AG09309 (cell line): ENCODE results near the gene EXD3.

ENCODE experiments used
- DNase-seq: peaks from one replicate; pipeline ENCODE4 v3.0.0-alpha.2; 2010; ENCODE audit warnings: low read depth
- H3K4me3 ChIP-seq: 2 replicates; pipeline ENCODE4 v1.5.1; 2011; ENCODE audit warnings: mild to moderate bottlenecking, low read depth, low read length, moderate library complexity; ENCODE audit not compliant: control insufficient read depth
- TF ChIP-seq, protein P1 (sequence below): IDR thresholded peaks from 2 replicates; pipeline ENCODE4 v1.5.1; 2011; ENCODE audit warnings: mild to moderate bottlenecking, low read depth, low read length, inconsistent platforms; ENCODE audit not compliant: insufficient read depth, control insufficient read depth; ENCODE audit errors: missing control alignments

EXD3 gene

DNA sequence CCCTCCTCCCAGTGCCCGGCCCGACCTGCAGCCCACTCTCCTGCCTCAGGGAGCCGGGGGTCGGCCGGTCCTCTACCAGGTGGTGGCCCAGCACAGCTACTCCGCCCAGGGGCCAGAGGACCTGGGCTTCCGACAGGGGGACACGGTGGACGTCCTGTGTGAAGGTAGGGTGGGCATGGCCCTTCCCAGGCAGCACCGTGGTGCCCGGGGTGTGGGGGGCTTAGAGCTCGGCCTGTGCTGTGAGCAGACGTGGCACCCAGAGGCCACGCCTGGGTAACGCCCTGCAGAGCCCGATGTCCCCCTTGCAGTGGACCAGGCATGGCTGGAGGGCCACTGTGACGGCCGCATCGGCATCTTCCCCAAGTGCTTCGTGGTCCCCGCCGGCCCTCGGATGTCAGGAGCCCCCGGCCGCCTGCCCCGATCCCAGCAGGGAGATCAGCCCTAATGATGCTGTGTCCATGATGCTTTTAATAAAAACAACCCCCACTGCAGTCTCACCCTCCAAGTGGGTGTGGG lies 11.0 kb upstream of the EXD3 start:
- TF ChIP-seq, protein P1, sequence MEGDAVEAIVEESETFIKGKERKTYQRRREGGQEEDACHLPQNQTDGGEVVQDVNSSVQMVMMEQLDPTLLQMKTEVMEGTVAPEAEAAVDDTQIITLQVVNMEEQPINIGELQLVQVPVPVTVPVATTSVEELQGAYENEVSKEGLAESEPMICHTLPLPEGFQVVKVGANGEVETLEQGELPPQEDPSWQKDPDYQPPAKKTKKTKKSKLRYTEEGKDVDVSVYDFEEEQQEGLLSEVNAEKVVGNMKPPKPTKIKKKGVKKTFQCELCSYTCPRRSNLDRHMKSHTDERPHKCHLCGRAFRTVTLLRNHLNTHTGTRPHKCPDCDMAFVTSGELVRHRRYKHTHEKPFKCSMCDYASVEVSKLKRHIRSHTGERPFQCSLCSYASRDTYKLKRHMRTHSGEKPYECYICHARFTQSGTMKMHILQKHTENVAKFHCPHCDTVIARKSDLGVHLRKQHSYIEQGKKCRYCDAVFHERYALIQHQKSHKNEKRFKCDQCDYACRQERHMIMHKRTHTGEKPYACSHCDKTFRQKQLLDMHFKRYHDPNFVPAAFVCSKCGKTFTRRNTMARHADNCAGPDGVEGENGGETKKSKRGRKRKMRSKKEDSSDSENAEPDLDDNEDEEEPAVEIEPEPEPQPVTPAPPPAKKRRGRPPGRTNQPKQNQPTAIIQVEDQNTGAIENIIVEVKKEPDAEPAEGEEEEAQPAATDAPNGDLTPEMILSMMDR: no peak
- no peak for DNase-seq
- no peak overlapping the region for H3K4me3 ChIP-seq

DNA sequence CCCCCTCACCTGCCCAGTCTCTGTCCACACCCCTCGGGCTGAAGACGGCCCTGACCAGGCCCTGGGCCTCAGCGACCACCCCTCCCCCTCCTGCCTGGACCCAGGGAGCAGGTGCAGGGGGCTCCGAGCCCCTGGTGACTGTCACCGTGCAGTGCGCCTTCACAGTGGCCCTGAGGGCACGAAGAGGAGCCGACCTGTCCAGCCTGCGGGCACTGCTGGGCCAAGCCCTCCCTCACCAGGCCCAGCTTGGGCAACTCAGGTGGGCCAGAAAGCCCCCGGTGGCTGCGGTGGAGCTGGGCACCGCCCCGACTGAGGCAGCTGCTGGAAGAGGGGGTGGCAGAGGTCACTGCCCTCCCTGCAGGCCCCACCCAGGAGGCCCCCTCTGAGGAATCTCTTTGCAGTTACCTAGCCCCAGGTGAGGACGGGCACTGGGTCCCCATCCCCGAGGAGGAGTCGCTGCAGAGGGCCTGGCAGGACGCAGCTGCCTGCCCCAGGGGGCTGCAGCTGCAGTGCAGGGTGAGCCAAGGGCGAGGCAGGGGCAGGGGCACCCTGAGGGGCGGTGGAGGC lies 10.5 kb upstream of the EXD3 start:
- no peak for DNase-seq
- no peak overlapping the region for H3K4me3 ChIP-seq
- TF ChIP-seq, protein P1: no peak

DNA sequence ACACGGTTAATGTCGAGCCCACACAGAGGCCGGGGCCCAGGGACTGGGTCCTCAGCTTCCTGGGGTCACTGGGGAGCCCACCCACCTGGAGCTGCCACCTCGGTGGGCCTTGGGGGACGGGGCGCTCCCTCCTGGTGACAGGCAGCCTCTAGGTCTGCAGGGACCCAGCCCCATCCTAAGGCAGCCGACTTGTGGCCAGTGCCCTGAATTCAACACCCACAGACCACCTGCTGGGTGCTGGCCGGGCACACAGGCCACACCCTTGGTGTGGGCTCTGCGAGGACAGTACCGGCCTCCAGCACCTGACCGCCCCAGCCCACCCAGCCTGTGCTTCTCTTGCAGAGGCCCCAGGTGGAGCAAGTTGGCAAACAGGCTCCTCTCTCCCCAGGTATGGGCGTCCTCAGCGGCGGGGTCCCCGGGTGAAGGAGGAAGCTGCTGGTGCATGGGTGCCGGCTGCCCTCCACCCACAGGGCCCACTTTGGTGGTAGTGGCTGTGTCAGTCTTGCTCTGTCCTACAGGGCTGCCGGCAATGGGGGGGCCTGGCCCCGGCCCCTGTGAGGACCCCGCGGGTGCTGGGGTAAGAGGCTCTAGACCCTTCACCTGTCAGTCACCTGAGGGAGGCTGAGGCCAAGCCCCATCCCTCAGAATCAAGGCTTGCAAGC lies 9.9 kb upstream of the EXD3 start:
- DNase-seq: no peak
- TF ChIP-seq, protein P1: no peak
- H3K4me3 ChIP-seq: no peak overlapping the region

DNA sequence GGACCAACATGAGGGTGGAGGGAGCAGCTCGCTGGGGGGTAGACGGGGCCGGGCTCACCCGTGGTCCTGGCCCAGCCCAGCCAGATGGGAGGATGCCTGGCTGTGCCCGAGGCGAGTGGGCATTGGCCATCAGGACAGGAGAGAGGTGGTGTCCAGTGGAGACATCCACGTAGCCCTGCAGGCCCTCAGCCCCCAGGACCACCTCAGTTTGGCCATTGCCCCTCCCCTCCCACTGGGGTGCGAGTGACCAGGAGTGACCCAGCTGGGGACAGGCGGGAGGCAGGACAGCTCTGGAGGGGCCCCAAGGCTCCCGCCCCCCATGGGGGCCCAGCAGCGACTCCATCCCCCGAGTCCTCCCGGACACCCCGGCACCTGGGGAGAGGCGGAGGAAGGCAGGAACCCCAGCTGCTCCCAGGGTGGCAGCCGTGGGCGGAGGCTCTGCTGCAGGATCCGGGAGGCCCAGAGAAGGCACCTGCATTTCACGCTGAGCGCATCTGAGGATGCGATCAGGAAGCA lies 8.5 kb upstream of the EXD3 start:
- TF ChIP-seq, protein P1: no peak
- H3K4me3 ChIP-seq: no peak overlapping the region
- DNase-seq: no peak

DNA sequence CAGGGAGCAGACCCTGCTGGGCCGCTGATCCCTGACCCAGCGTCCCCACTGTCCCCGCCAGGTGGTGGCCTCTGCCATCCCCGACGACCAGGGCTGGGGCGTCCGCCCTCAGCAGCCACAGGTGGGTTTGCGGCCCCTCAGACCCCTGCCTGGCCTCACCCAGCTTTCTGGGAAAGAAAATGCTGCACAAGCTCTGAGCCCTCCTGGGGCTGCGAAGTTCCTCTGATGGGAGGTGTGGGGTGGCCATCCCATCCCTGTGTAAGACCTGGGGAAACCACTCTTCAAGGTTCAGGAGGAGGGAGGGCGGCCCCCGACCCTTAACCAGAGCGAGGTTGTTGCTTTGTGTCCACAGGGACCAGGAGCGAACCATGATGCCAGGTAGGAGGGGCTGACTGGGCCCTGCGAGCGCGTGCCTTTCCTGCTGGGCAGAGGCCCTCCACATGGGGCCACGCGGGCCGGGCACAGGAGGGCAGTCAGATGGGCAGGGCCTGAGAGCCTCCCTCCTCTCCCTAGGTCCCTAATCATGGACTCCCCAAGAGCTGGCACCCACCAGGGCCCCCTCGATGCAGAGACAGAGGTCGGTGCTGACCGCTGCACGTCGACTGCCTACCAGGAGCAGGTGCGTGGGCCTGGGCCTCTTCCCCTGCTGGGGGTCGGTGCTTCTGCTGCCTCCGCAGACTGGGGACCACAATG lies 7.9 kb upstream of the EXD3 start:
- no peak overlapping the region for H3K4me3 ChIP-seq
- TF ChIP-seq, protein P1: no peak
- no peak for DNase-seq

DNA sequence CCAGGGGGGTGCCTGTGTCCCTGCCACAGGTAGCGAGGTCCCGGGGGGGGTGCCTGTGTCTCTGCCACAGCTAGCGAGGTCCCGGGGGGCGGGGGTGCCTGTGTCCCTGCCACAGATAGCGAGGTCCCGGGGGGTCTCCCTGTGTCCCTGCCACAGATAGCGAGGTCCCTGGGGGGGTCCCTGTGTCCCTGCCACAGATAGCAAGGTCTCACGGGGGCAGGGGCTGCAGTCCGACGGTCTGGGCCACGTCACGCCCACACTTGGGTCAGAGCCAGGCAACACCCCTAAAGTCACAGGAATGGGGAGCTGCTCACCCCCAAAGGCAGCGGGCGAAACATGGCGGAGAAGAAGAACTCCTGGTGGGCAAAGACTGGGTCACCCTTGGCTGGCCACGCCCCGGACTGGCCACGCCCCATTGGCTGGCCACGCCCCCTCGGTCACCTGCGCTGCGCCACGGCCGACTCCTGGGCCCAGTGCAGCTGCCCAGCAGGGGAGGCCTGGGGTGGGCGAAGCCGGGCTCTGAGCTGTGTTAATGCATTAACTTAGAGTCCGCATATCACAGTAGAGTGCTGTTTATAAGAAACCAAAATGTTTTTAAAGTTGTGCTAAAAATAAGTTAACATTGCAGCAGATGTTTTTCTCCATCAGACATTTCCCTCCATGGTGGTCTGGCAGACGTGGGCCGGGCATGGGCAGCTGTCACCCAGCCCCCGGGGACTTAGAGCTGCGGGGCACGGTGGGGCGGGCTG lies 7.2 kb upstream of the EXD3 start:
- no peak for DNase-seq
- H3K4me3 ChIP-seq: no peak overlapping the region
- TF ChIP-seq, protein P1: no peak
